Measurements from ENCODE around the gene LSS. TPM values are rescaled to one million over a fixed set of nuclear protein-coding genes. Genes with fewer than 3 reads are reported as not detected.
"Not testable (repeated sequence)": the region's sequence is repeated elsewhere in the genome, so short reads cannot be mapped to it uniquely, and the experiment has no call there.

LSS gene
- total RNA-seq, 4 donors from 2014 or later, result 128 to 251 (median 164) TPM

DNA sequence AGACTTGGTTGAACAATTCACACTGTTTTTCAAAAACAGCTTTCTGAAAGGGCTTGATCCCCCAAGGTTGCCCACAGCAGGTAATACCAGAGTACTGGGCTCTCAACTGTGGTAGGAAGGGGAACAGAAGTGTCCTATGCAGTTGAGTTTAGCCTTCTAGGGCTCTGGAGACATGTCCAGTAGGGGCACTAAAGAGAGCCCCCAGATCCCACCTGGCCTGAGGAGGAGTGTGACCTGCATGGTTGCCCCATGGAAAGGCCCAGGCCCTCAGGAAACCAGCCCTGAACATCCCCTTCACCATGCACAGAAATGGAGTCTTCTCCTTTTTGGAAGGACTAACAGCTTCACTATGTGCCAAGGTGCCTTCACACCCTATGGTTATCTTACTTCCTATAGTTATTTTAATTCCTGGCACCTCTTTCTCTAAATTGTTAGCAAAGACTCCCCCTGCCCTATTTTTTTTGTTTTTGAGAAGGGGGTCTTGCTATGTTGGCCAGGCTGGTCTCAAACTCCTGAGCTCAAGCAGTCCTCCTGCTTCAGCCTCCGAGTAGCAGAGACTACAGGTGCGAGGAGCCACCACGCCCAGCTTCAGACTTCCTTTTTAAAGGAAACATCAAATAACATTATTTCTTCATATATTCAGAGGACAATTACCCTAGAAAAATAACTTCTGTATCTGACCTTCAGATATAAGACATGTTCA, 16.8 kb upstream of the LSS start:
- peak in 1 of 2 donors; percentile 6 for DNase-seq (ENCODE audit: low spot score in 2 of 2)
- no peaks in the 10 kb centered on the region for H3K4me1 ChIP-seq
- no peaks in the 10 kb centered on the region for H3K27me3 ChIP-seq
- peaks cover 95% of the 10 kb centered on the region for H3K36me3 ChIP-seq
- no peak overlapping the region for H3K4me3 ChIP-seq
- H3K27ac ChIP-seq, result no peak overlapping the region
- WGBS, result 95% methylated on average over 3 of the region's 3 CpGs
- TF ChIP-seq POLR2A (IDR thresholded peaks at IDR 0.05), result no peak
- TF ChIP-seq EP300 (IDR thresholded peaks at IDR 0.05), result no peak
- TF ChIP-seq, protein P1, sequence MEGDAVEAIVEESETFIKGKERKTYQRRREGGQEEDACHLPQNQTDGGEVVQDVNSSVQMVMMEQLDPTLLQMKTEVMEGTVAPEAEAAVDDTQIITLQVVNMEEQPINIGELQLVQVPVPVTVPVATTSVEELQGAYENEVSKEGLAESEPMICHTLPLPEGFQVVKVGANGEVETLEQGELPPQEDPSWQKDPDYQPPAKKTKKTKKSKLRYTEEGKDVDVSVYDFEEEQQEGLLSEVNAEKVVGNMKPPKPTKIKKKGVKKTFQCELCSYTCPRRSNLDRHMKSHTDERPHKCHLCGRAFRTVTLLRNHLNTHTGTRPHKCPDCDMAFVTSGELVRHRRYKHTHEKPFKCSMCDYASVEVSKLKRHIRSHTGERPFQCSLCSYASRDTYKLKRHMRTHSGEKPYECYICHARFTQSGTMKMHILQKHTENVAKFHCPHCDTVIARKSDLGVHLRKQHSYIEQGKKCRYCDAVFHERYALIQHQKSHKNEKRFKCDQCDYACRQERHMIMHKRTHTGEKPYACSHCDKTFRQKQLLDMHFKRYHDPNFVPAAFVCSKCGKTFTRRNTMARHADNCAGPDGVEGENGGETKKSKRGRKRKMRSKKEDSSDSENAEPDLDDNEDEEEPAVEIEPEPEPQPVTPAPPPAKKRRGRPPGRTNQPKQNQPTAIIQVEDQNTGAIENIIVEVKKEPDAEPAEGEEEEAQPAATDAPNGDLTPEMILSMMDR (IDR thresholded peaks at IDR 0.05), result no peak
- TF ChIP-seq POLR2AphosphoS5 (IDR thresholded peaks at IDR 0.05), result no peak
- no peaks in the 10 kb centered on the region for H3K9me3 ChIP-seq

DNA sequence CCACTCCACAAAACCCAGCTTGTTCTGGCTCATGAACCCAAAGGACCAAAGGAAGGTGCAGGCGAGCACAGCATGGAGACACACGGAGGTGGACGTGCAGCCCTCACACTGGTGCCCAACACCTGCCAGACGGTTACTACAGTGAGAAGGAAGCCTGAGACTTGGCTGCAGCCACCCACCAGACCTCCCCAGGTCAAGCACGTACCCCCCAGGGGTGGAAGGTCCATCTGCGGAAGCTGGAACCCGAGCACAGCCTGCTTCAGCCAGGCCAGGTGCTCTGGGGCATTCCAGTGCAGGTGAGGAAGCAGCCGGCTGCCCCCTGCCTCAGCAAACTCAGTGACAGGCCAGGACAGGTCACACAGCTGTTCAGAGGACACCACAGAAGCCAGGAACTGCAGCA, 16.0 kb upstream of the LSS start:
- H3K27ac ChIP-seq, result no peak overlapping the region
- no peaks in the 10 kb centered on the region for H3K4me1 ChIP-seq
- H3K36me3 ChIP-seq, result peaks cover 95% of the 10 kb centered on the region
- no peaks in the 10 kb centered on the region for H3K27me3 ChIP-seq
- DNase-seq (ENCODE audit: low spot score in 2 of 2), result no peak
- TF ChIP-seq, protein P1 (IDR thresholded peaks at IDR 0.05), result no peak
- TF ChIP-seq EP300 (IDR thresholded peaks at IDR 0.05) (no peak), POLR2A (IDR thresholded peaks at IDR 0.05) (no peak), POLR2AphosphoS5 (IDR thresholded peaks at IDR 0.05) (no peak)
- H3K4me3 ChIP-seq, result no peak overlapping the region
- no peaks in the 10 kb centered on the region for H3K9me3 ChIP-seq
- WGBS, result 65% methylated on average over 4 of the region's 8 CpGs

DNA sequence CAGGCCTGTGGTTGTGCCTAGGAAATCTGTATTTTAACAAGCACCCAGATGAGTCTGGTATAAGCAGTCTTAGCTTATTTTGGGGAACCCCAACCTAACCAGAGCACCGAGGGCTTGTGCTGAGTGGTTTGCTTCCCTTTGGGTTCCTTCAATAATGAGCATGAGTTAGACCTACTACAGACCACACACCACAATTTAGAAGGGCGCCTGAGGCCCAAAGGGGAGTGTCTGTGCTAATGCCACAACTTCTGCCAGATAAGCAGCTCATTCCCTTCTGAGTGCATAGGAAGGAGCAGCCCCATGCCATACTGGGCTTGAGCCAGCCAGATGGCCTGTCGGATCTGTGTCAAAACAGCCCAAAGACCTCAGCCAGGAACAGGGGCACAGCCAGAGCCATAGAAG, 15.4 kb upstream of the LSS start:
- Histone ChIP-seq H3K27ac (no peak overlapping the region), H3K4me1 (no peaks in the 10 kb centered on the region), H3K36me3 (peaks cover 95% of the 10 kb centered on the region), H3K4me3 (no peak overlapping the region), H3K9me3 (no peaks in the 10 kb centered on the region), H3K27me3 (no peaks in the 10 kb centered on the region)
- TF ChIP-seq POLR2A (IDR thresholded peaks at IDR 0.05), result no peak
- TF ChIP-seq, protein P1 (IDR thresholded peaks at IDR 0.05), result no peak
- no peak for TF ChIP-seq POLR2AphosphoS5 (IDR thresholded peaks at IDR 0.05)
- TF ChIP-seq EP300 (IDR thresholded peaks at IDR 0.05), result no peak
- WGBS, result 89% methylated on average over 3 of the region's 3 CpGs
- DNase-seq (ENCODE audit: low spot score in 2 of 2), result peak in 1 of 2 donors; percentile 45

DNA sequence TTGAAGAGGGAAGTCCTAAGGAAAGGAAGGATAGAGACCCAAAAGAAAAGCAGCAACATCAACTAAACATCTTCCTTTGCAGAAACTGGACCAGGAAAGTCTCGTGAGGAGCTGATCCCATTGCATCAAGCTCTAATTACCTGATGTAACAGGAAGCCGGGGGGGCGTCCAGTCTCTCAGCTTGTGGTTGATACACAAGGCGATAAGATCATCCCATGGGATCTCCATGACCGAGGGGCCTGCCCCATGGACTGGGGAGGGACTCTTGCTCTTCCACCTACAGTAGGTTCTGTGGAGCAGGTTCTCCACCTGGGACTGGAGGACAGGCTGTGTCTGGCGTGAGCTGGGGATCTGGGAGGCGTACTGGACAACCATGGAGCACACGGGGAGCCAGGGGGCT, 14.8 kb upstream of the LSS start:
- Histone ChIP-seq H3K36me3 (peaks cover 93% of the 10 kb centered on the region), H3K27me3 (no peaks in the 10 kb centered on the region), H3K9me3 (no peaks in the 10 kb centered on the region), H3K4me3 (no peak overlapping the region), H3K27ac (no peak overlapping the region), H3K4me1 (no peaks in the 10 kb centered on the region)
- 93% methylated on average over 8 of the region's 8 CpGs for WGBS
- DNase-seq (ENCODE audit: low spot score in 2 of 2), result peak in 1 of 2 donors; percentile 71
- TF ChIP-seq EP300 (IDR thresholded peaks at IDR 0.05) (no peak), POLR2A (IDR thresholded peaks at IDR 0.05) (no peak), POLR2AphosphoS5 (IDR thresholded peaks at IDR 0.05) (no peak)
- TF ChIP-seq, protein P1 (IDR thresholded peaks at IDR 0.05), result no peak

DNA sequence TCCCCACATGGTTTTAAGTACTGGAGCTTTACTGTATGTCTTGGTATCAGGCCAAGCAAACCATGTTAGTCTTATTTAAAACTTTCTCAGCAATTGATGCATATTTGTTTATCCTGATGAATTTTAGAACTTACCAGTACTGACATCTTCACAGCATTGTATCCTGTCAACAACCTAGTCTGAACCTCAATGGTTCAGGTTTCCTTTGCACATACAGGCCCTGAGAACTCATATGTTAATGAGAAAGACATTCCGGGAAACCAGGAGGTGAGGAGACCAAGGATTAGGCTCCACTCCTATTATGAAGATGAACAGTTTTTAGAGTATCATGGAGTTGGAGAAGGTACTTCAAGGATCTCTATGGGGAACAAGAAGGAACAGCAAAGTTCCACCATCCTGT, 13.0 kb upstream of the LSS start:
- not testable (repeated sequence) for H3K4me3 ChIP-seq; H3K4me1 ChIP-seq; H3K27ac ChIP-seq; H3K27me3 ChIP-seq; DNase-seq (ENCODE audit: low spot score in 2 of 2); H3K9me3 ChIP-seq
- H3K36me3 ChIP-seq, result peaks cover 85% of the 10 kb centered on the region
- WGBS, result 89% methylated on average over 1 of the region's 1 CpG
